Endodermal cell (in vitro differentiated cells): Measurements from ENCODE around the gene HMGCS2. TPM values are rescaled to one million over a fixed set of nuclear protein-coding genes. Genes with fewer than 3 reads are reported as not detected.
A peak's percentile ranks its signal among the peaks of the same experiment; 100 is the strongest.

ENCODE experiments used
- DNase-seq: peaks from one replicate; pipeline ENCODE4 v3.0.0-alpha.2; 2017
- H3K27ac ChIP-seq: 2 replicates; pipeline ENCODE4 v1.5.1; 2013; ENCODE audit warnings: mild to moderate bottlenecking, low read depth, low read length, moderate library complexity
- H3K27me3 ChIP-seq: 2 replicates; pipeline ENCODE4 v1.6.1; 2013; ENCODE audit warnings: mild to moderate bottlenecking, low read length, moderate library complexity; ENCODE audit not compliant: insufficient read depth, control insufficient read depth, poor library complexity, severe bottlenecking
- H3K36me3 ChIP-seq: 2 replicates; pipeline ENCODE4 v1.7.0; 2013; ENCODE audit warnings: mild to moderate bottlenecking, low read length, moderate library complexity; ENCODE audit not compliant: control insufficient read depth, insufficient read depth
- H3K4me1 ChIP-seq: one replicate; pipeline ENCODE4 v1.7.0; 2013; ENCODE audit warnings: low read length; ENCODE audit not compliant: control insufficient read depth, insufficient read depth
- H3K4me3 ChIP-seq: 2 replicates; pipeline ENCODE4 v1.5.1; 2013; ENCODE audit warnings: mild to moderate bottlenecking, low read length, moderate library complexity
- H3K9ac ChIP-seq: 2 replicates; pipeline ENCODE4 v1.6.1; 2013; ENCODE audit warnings: mild to moderate bottlenecking, low read length, moderate library complexity; ENCODE audit not compliant: poor library complexity, severe bottlenecking; ENCODE audit errors: extremely low read depth
- H3K9me3 ChIP-seq: 2 replicates; pipeline ENCODE4 v1.6.1; 2013; ENCODE audit warnings: mild to moderate bottlenecking, low read length, moderate library complexity; ENCODE audit not compliant: control insufficient read depth
- H3K27ac Mint-ChIP-seq: 2 replicates; pipeline ENCODE4 v1.8.0; 2020; ENCODE audit warnings: mixed read lengths
- H3K27me3 Mint-ChIP-seq: 2 replicates; pipeline ENCODE4 v1.8.0; 2021; ENCODE audit warnings: mild to moderate bottlenecking, mixed read lengths; ENCODE audit not compliant: insufficient read depth
- H3K36me3 Mint-ChIP-seq: 2 replicates; pipeline ENCODE4 v1.8.0; 2020; ENCODE audit warnings: low read depth, mixed read lengths
- H3K4me1 Mint-ChIP-seq: 2 replicates; pipeline ENCODE4 v1.8.0; 2020; ENCODE audit warnings: mixed read lengths
- H3K4me3 Mint-ChIP-seq: 2 replicates; pipeline ENCODE4 v1.8.0; 2020; ENCODE audit warnings: mild to moderate bottlenecking, moderate library complexity, mixed read lengths
- H3K9me3 Mint-ChIP-seq: 2 replicates; pipeline ENCODE4 v1.8.0; 2020; ENCODE audit warnings: mild to moderate bottlenecking, mixed read lengths
- WGBS, 2 experiments: methylation state at CpG; one replicate each; pipeline versions ENCODE4 v1.1.5 to v1.1.7; 2013; ENCODE audit warnings: missing lambda C conversion rate in 2 of 2, mixed read lengths in 1 of 2; ENCODE audit not compliant: insufficient coverage in 1 of 2, insufficient read length in 1 of 2; 5-methylcytosine and 5-hydroxymethylcytosine counted together
- total RNA-seq, 2 donors: library from RNA; stranded (reverse); fragmentation: NEBNext Ultra II Directional in 1 of 2; extraction: Animal tissue kit (Norgen Biotek cat#: 25700) in 1 of 2; gene quantifications; 2 replicates in 1 of 2; 3 replicates in 1 of 2; pipeline ENCODE4 v1.2.1, GENCODE V29; 2021
- TF ChIP-seq, protein P1 (sequence below): fragments of 200-600 bp; sonication (generic); conservative IDR thresholded peaks from 2 replicates; pipeline ENCODE4 v1.5.0; 2021; ENCODE audit warnings: antibody characterized with exemption, mild to moderate bottlenecking

Gene HMGCS2
- total RNA-seq, 2 donors from 2014 or later = not detected

DNA sequence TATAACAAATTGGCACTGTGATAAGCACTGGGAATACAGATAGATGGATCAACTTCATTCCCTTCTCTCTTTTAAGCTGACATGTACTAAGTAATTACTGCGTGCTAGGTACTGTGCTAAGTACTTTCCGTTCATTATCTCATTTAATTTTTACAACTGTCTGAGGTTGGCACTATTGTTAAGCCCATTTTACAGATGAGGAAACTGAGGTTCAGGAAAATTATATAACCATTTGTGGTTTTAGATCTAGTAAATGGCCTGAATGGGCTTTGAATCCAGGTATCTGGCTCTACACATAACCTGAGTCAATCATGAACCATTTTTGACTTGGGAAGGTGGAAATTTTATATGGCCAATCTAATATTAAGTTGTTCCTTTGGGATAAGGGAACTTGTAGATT, 3.6 kb upstream of the HMGCS2 start:
- Histone ChIP-seq H3K27me3 (no peaks in the 10 kb centered on the region), H3K4me1 (peaks cover 18% of the 10 kb centered on the region), H3K9ac (no peak overlapping the region), H3K27ac (no peak overlapping the region), H3K4me3 (no peak overlapping the region), H3K9me3 (no peaks in the 10 kb centered on the region), H3K36me3 (no peaks in the 10 kb centered on the region)
- no peaks in the 10 kb centered on the region for H3K36me3 Mint-ChIP-seq
- no peak for DNase-seq
- H3K4me1 Mint-ChIP-seq = peaks cover 37% of the 10 kb centered on the region
- peaks cover 2% of the 10 kb centered on the region for H3K27me3 Mint-ChIP-seq
- no peak overlapping the region for H3K4me3 Mint-ChIP-seq
- TF ChIP-seq, protein P1, sequence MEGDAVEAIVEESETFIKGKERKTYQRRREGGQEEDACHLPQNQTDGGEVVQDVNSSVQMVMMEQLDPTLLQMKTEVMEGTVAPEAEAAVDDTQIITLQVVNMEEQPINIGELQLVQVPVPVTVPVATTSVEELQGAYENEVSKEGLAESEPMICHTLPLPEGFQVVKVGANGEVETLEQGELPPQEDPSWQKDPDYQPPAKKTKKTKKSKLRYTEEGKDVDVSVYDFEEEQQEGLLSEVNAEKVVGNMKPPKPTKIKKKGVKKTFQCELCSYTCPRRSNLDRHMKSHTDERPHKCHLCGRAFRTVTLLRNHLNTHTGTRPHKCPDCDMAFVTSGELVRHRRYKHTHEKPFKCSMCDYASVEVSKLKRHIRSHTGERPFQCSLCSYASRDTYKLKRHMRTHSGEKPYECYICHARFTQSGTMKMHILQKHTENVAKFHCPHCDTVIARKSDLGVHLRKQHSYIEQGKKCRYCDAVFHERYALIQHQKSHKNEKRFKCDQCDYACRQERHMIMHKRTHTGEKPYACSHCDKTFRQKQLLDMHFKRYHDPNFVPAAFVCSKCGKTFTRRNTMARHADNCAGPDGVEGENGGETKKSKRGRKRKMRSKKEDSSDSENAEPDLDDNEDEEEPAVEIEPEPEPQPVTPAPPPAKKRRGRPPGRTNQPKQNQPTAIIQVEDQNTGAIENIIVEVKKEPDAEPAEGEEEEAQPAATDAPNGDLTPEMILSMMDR = no peak
- H3K27ac Mint-ChIP-seq = no peak overlapping the region
- no peaks in the 10 kb centered on the region for H3K9me3 Mint-ChIP-seq
- 86 to 100% methylated on average over 1 to 2 of the region's 2 CpGs for WGBS, 2 experiments

GRCh38 chr1:119771770-119772169, 3.1 kb upstream of the HMGCS2 start:
- Mint-ChIP-seq H3K9me3 (no peaks in the 10 kb centered on the region), H3K4me1 (peaks cover 42% of the 10 kb centered on the region), H3K27me3 (peaks cover 7% of the 10 kb centered on the region), H3K4me3 (no peak overlapping the region), H3K36me3 (no peaks in the 10 kb centered on the region), H3K27ac (no peak overlapping the region)
- Histone ChIP-seq H3K4me3 (no peak overlapping the region), H3K9ac (no peak overlapping the region), H3K36me3 (no peaks in the 10 kb centered on the region), H3K9me3 (no peaks in the 10 kb centered on the region), H3K27ac (no peak overlapping the region), H3K4me1 (peaks cover 18% of the 10 kb centered on the region), H3K27me3 (no peaks in the 10 kb centered on the region)
- no peak for DNase-seq
- TF ChIP-seq, protein P1 = no peak
- 87 to 100% methylated on average over 1 to 3 of the region's 3 CpGs for WGBS, 2 experiments

DNA sequence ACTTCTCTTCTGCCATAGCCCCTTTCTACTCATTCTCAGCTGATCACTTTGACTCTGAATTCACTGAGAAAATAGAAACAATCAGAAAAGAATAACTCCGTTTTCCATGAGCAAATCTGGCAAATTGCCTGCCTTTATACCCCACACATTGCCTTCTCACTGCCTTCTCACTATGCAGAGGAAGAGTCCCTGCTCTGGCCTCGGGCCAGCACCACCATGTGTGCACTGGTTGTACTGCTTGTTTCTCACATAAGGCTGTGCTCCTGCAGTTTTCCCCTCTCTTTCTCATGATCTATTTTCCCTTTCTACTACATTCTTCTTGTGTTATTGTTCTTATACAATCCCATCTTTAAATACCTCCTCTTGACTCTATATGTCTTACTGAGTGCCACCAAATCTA, 2.3 kb upstream of the HMGCS2 start:
- Histone ChIP-seq H3K4me3 (no peak overlapping the region), H3K36me3 (no peaks in the 10 kb centered on the region), H3K27ac (no peak overlapping the region), H3K9ac (no peak overlapping the region), H3K9me3 (no peaks in the 10 kb centered on the region), H3K27me3 (no peaks in the 10 kb centered on the region), H3K4me1 (peaks cover 18% of the 10 kb centered on the region)
- peak; percentile 66 for DNase-seq
- TF ChIP-seq, protein P1 = peak; percentile 71
- Mint-ChIP-seq H3K9me3 (no peaks in the 10 kb centered on the region), H3K36me3 (no peaks in the 10 kb centered on the region), H3K4me1 (peaks cover 42% of the 10 kb centered on the region), H3K4me3 (no peak overlapping the region), H3K27me3 (peaks cover 8% of the 10 kb centered on the region), H3K27ac (no peak overlapping the region)
- WGBS, 2 experiments = 58 to 67% methylated on average over 2 of the region's 2 CpGs
